ENCODE measurements around the gene TARBP1.
A peak's percentile ranks its signal among the peaks of the same experiment; 100 is the strongest.
"Not testable (repeated sequence)": the region's sequence is repeated elsewhere in the genome, so short reads cannot be mapped to it uniquely, and the experiment has no call there.

The TARBP1 gene

DNA sequence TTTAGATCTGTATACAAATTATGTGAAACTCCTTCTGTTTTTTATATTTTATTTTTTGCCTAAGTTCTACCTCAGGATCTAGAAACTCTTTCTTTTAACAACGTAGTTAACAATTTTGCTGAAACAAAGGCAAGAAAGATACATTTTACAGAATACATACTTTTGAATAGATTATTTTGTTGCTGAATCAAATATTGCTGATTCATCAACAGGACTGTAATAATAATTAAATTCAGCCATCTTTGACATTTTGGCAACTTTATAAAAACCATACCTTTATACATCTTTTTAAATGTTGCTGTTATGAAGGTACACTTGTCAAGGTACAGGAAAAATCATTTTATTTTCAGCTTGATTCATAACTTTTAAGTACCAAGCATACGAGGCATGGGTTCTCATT, 116.4 kb downstream of the TARBP1 start:
- peaks cover 3% of the 10 kb centered on the region for H3K36me3 Mint-ChIP-seq (ENCODE audit: low read depth)
- H3K9me3 Mint-ChIP-seq: no peaks in the 10 kb centered on the region
- no peak overlapping the region for H3K4me3 Mint-ChIP-seq
- H3K27ac Mint-ChIP-seq: no peak overlapping the region
- H3K4me1 Mint-ChIP-seq (ENCODE audit: low read depth): peaks cover 8% of the 10 kb centered on the region
- H3K27me3 Mint-ChIP-seq (ENCODE audit: low read depth): no peaks in the 10 kb centered on the region

- Mint-ChIP-seq H3K4me1 (ENCODE audit: low read depth) (peaks cover 9% of the 10 kb centered on the region), H3K27me3 (ENCODE audit: low read depth) (no peaks in the 10 kb centered on the region), H3K9me3 (no peaks in the 10 kb centered on the region), H3K4me3 (no peak overlapping the region), H3K36me3 (ENCODE audit: low read depth) (peaks cover 5% of the 10 kb centered on the region), H3K27ac (no peak overlapping the region)
These were observed 117.8 kb downstream of the TARBP1 start for GRCh38 chr1:234361102-234361603.

DNA sequence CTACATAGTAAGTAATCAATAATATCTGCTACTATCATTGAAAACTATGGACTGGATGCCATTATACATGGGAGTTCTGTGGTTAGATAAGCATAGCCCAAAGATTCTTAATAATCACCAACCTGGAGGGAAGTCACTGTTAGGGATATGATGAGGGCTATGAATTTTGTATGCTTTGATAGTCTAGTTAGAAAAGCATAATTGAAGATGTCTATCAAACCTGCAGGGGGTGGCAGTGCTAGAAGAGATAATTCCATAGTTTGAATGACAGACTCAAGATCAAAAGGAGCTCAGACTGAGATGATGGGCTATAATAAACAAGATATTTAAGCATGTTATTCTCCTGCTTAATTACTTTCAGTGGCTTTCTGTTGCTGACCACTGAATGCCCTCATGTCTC, 121.1 kb downstream of the TARBP1 start:
- Mint-ChIP-seq H3K36me3 (ENCODE audit: low read depth) (peaks cover 5% of the 10 kb centered on the region), H3K4me3 (peak overlapping the region; percentile 81), H3K27me3 (ENCODE audit: low read depth) (peaks cover 17% of the 10 kb centered on the region), H3K27ac (peak overlapping the region; percentile 90), H3K9me3 (peaks cover 3% of the 10 kb centered on the region), H3K4me1 (ENCODE audit: low read depth) (peaks cover 9% of the 10 kb centered on the region)

- not testable (repeated sequence) for H3K9me3 Mint-ChIP-seq; H3K36me3 Mint-ChIP-seq (ENCODE audit: low read depth); H3K4me1 Mint-ChIP-seq (ENCODE audit: low read depth)
- Mint-ChIP-seq H3K4me3 (peak overlapping the region; percentile 89), H3K27ac (peak overlapping the region; percentile 90), H3K27me3 (ENCODE audit: low read depth) (peaks cover 22% of the 10 kb centered on the region)
These were observed 122.2 kb downstream of the TARBP1 start for GRCh38 chr1:234356615-234357269.

DNA sequence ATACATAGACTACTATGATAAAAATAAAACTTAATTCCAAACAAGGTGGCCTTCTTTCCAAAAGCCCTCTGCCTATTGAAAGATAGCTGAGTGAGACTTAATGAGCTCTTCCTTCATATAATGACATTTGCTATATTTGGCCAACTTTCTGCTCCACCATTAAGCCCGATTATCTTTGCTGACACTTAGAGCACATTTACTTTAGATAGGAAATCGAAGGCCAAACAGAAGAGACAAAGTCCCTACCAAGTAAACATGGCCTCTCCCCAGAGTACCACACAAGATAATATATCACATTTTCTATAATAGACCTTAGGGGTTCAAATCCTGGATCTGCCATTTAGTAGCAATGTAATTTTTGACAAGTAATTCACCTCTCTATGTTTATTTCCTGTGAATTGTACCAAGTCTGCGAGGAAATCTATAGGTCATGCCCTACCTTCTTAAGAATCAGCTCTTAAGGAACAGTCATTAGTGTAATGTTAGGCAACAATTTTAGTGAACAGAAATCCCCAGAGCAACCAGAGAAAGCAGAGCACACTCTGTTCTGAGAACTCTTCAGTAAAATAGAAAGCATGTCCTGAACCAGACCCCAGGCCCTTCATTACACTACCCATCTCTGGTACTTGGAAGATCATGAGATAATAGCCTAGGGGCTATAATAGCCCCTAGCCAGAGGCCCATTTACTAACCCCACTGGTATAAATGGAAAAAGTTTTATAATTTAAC, 123.0 kb downstream of the TARBP1 start:
- Mint-ChIP-seq H3K27ac (peak overlapping the region; percentile 46), H3K27me3 (ENCODE audit: low read depth) (peaks cover 28% of the 10 kb centered on the region), H3K4me3 (peak overlapping the region; percentile 89), H3K36me3 (ENCODE audit: low read depth) (peaks cover 3% of the 10 kb centered on the region), H3K9me3 (peaks cover 3% of the 10 kb centered on the region), H3K4me1 (ENCODE audit: low read depth) (peaks cover 8% of the 10 kb centered on the region)

DNA sequence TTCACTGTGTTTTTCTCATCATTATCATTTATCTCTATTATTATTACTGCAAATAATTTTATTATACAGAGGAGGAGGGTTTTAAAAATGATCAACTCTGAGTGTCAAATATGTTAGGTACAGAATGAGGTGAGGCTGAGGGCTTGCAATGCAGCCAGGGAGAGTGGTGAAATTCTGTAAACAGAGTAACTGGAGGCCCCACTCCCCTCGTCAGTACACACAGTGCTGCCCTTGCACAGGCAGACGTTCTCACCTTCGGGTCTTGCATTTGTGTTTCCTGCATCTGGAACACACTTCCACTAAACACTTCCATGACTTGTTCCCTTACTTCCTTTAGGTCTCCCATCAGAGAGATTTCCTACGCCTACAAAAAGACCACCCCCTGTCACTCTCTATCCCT, 130.0 kb downstream of the TARBP1 start:
- Mint-ChIP-seq H3K27ac (no peak overlapping the region), H3K4me1 (ENCODE audit: low read depth) (no peaks in the 10 kb centered on the region), H3K4me3 (no peak overlapping the region), H3K9me3 (peaks cover 3% of the 10 kb centered on the region), H3K36me3 (ENCODE audit: low read depth) (no peaks in the 10 kb centered on the region), H3K27me3 (ENCODE audit: low read depth) (peaks cover 37% of the 10 kb centered on the region)

DNA sequence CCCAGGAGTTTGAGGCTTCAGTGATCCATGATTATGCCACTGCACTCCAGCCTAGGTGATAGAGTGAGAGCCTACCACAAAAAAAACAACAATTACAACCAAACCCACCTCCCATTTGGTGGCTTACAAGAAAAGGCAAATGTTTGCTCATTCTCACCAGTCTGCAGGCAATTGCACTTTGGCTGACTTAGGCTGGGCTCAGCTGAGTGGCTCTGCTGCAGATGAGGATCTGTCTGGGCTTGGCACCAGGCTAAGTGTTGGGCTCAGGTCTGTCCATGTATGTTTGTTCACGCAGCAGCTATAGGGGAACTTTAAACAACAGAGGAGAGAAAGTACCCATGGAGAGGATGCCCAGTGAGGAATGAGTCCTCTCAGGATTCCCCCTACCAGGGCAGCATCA, 133.7 kb downstream of the TARBP1 start:
- Mint-ChIP-seq H3K4me3 (no peak overlapping the region), H3K9me3 (no peaks in the 10 kb centered on the region), H3K36me3 (ENCODE audit: low read depth) (no peaks in the 10 kb centered on the region), H3K27ac (no peak overlapping the region), H3K4me1 (ENCODE audit: low read depth) (no peaks in the 10 kb centered on the region), H3K27me3 (ENCODE audit: low read depth) (peaks cover 24% of the 10 kb centered on the region)

DNA sequence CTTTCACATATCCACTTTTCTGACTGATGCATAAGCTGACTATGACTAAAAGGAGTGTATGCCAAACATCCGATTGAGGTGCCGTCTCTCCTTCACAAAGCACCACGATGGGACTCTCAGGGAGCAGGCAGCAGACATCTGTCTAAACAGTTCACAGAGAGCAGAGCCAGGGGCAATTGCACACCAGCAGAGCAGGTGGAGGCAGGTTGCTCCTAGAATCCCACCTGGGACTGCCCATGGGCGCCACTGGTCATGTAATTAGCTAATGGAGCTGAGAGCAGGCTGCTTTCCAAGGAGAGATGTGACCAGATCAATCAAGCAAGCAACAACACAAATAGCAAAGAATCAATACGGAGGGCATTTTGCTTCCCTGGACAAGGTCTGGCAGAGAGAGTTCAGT, 136.2 kb downstream of the TARBP1 start:
- Mint-ChIP-seq H3K9me3 (no peaks in the 10 kb centered on the region), H3K4me1 (ENCODE audit: low read depth) (no peaks in the 10 kb centered on the region), H3K27me3 (ENCODE audit: low read depth) (peaks cover 30% of the 10 kb centered on the region), H3K27ac (no peak overlapping the region), H3K4me3 (no peak overlapping the region), H3K36me3 (ENCODE audit: low read depth) (no peaks in the 10 kb centered on the region)
